Measurements from ENCODE around the gene ARHGAP6.
A peak's percentile ranks its signal among the peaks of the same experiment; 100 is the strongest.

ARHGAP6 gene

DNA sequence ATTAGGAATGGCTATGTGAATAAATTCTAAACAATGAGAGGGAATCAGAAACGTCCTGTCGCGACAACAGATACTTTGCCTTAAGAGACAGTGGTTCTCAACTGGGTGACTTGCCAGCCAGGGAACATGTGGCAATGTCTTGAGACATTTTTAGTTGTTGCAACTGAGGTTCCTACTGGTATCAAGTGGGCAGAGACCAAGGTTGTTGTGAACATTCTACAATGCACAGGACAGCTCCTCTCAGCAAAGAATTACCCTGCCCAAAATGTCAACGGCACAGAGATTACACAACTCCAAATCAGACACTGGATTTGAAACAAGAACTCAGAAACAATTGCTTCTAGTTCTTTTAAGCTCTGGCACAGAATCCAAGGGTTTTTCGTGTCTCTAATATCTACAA, 128.6 kb downstream of the ARHGAP6 start:
- DNase-seq (ENCODE audit: low read depth): no peak
- no peak overlapping the region for H3K4me3 ChIP-seq (ENCODE audit: low read depth, low read length)
- TF ChIP-seq, protein P1, sequence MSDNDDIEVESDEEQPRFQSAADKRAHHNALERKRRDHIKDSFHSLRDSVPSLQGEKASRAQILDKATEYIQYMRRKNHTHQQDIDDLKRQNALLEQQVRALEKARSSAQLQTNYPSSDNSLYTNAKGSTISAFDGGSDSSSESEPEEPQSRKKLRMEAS (IDR thresholded peaks at IDR 0.05; ENCODE audit: low read depth, low read length): no peak
- TF ChIP-seq POLR2A (IDR thresholded peaks at IDR 0.05; ENCODE audit: extremely low read depth, insufficient read length): no peak
- TF ChIP-seq MYC (IDR thresholded peaks at IDR 0.05; ENCODE audit: low read depth, low read length): no peak
- TF ChIP-seq, protein P2, sequence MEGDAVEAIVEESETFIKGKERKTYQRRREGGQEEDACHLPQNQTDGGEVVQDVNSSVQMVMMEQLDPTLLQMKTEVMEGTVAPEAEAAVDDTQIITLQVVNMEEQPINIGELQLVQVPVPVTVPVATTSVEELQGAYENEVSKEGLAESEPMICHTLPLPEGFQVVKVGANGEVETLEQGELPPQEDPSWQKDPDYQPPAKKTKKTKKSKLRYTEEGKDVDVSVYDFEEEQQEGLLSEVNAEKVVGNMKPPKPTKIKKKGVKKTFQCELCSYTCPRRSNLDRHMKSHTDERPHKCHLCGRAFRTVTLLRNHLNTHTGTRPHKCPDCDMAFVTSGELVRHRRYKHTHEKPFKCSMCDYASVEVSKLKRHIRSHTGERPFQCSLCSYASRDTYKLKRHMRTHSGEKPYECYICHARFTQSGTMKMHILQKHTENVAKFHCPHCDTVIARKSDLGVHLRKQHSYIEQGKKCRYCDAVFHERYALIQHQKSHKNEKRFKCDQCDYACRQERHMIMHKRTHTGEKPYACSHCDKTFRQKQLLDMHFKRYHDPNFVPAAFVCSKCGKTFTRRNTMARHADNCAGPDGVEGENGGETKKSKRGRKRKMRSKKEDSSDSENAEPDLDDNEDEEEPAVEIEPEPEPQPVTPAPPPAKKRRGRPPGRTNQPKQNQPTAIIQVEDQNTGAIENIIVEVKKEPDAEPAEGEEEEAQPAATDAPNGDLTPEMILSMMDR (IDR thresholded peaks at IDR 0.05; ENCODE audit: low read depth, low read length): no peak

DNA sequence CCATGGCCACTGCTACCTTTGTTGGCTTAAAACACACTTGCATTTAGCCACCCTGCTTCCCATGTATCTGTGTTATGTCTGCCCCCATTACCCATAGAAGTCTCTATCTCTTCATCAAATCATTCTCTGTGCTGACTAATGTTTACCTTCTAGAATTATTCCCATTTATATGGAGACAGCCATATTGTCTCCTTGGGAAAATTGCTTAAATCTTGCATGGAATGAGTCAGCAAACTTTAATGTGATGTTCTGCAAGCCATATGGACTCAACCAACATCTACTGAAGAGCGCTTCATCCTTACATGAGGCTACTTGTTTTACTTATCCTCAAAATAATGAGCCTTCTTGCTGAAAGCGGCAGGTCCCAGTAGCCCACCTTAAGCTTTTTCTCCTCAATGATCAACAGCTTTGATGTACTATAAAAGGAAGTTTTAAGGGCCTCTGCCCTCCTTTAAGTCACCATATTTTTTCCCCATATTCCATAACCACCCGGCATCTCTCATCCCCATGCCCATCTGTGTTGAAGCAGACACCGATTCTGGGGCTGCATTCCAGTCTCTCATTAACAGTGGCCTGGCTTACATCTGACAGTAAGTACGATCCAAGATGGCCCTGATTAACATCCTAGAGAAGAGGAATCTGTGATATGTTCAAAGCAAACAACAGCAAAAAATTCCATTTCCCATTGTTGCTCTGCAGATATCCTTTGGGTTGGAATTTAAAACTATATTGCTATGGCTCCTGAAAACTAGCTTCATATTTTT, 130.4 kb downstream of the ARHGAP6 start:
- no peak for DNase-seq (ENCODE audit: low read depth)
- no peak for TF ChIP-seq MYC (IDR thresholded peaks at IDR 0.05; ENCODE audit: low read depth, low read length)
- TF ChIP-seq, protein P2 (IDR thresholded peaks at IDR 0.05; ENCODE audit: low read depth, low read length): no peak
- TF ChIP-seq, protein P1 (IDR thresholded peaks at IDR 0.05; ENCODE audit: low read depth, low read length): no peak
- TF ChIP-seq POLR2A (IDR thresholded peaks at IDR 0.05; ENCODE audit: extremely low read depth, insufficient read length): no peak
- H3K4me3 ChIP-seq (ENCODE audit: low read depth, low read length): no peak overlapping the region

DNA sequence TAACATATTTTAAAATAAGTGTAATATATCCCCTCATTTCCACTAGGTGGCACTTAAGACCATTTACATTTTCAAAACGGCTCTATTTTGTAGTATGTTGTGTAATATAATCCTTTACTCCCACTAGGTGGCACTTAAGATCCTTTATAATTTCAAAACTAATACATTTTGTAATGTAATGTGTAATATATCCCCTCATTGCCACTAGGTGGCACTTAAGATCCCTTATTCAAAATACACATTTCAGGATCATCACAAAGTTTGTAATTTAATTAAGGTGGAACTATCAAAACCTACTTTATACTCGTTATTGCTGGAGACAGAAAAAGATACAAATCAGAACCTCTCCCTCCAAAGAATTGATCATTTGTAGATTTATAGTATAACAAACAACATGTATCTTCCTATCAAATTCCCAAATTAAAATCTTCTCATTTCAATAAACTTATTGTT, 132.5 kb downstream of the ARHGAP6 start:
- TF ChIP-seq, protein P2 (IDR thresholded peaks at IDR 0.05; ENCODE audit: low read depth, low read length): peak; percentile 14
- TF ChIP-seq MYC (IDR thresholded peaks at IDR 0.05; ENCODE audit: low read depth, low read length): no peak
- H3K4me3 ChIP-seq (ENCODE audit: low read depth, low read length): no peak overlapping the region
- DNase-seq (ENCODE audit: low read depth): peak; percentile 73

DNA sequence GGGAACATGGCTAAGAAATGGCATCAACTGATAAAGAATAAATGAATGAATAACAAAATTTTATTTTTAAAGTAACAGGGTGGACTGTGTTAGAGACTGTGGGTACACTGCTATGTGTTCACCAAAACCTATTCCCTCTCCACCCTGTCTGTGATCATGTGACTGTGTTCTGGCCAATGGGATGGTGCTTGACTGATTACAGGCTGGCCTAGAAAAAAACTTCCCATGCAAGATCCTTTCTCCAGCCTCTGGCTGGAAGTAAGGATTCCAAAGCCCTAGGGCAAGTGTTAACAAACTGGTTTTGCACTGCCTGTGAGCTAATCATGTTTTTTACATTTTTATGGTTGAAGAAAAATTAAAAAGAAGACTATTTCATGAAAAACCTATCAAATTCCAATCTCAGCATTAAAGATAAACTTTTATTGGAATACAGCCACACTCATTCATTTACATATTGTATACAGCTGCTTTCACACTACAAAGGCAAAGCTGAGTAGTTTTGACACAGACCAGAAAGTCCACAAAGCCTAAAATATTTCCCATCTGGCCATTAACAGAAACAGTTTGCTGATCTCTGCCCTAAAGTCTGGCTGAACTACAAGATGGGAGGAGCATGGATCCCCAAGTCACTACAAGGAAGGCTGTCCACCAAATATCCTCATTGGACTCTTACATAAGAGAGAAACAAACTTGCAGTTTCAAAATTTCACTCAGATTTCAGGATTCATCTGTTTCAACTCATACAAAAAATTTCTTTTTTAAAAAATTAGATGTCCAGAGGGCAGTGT, 133.2 kb downstream of the ARHGAP6 start:
- DNase-seq (ENCODE audit: low read depth): no peak

DNA sequence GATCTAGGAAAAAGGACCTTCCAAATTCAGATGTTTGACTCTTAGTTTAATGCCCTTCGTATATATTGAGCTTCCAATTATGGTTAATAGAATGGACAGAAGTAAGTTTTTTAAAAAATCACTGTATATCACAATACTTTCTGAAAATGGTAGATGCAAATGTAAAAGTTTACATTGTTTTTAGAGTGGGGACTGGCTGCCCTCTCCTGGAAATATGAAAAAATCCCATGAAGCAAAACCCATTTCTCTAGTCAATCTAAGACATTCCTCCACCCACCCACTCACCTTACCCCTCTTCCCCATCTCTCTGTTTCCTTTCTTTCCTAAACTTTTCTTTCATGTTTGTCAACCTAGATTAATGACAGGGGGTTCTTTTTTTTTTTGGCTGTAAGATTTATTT, 134.5 kb downstream of the ARHGAP6 start:
- TF ChIP-seq, protein P1 (IDR thresholded peaks at IDR 0.05; ENCODE audit: low read depth, low read length): no peak
- TF ChIP-seq, protein P2 (IDR thresholded peaks at IDR 0.05; ENCODE audit: low read depth, low read length): no peak
- TF ChIP-seq POLR2A (IDR thresholded peaks at IDR 0.05; ENCODE audit: extremely low read depth, insufficient read length) (no peak), MYC (IDR thresholded peaks at IDR 0.05; ENCODE audit: low read depth, low read length) (no peak)
- no peak for DNase-seq (ENCODE audit: low read depth)
- H3K4me3 ChIP-seq (ENCODE audit: low read depth, low read length): no peak overlapping the region

More for the DNA sequence above, 133.2 kb downstream of the ARHGAP6 start:
- no peak overlapping the region for H3K4me3 ChIP-seq (ENCODE audit: low read depth, low read length)
- TF ChIP-seq, protein P1 (IDR thresholded peaks at IDR 0.05; ENCODE audit: low read depth, low read length): no peak
- no peak for TF ChIP-seq MYC (IDR thresholded peaks at IDR 0.05; ENCODE audit: low read depth, low read length)
- no peak for TF ChIP-seq POLR2A (IDR thresholded peaks at IDR 0.05; ENCODE audit: extremely low read depth, insufficient read length)
- TF ChIP-seq, protein P2 (IDR thresholded peaks at IDR 0.05; ENCODE audit: low read depth, low read length): no peak
